Muscle of arm (tissue), 12 donors: ENCODE results near the gene GPNMB. TPM values are rescaled to one million over a fixed set of nuclear protein-coding genes. Genes with fewer than 3 reads are reported as not detected.
"Not testable (repeated sequence)": the region's sequence is repeated elsewhere in the genome, so short reads cannot be mapped to it uniquely, and the experiment has no call there.

Source experiments
- DNase-seq: peaks from one replicate; pipeline ENCODE4 v3.0.0-alpha.2; 2013
- polyA plus RNA-seq, 12 donors: library from polyadenylated mRNA; unstranded; fragments of 120-200 nt; gene quantifications; one replicate each; pipeline ENCODE4 v1.2.1, GENCODE V29; 2013; ENCODE audit not compliant: insufficient read length in 12 of 12

GPNMB gene
- polyA plus RNA-seq, 12 donors: 18.2 to 147 (median 46.7) TPM; not detected in 1

DNA sequence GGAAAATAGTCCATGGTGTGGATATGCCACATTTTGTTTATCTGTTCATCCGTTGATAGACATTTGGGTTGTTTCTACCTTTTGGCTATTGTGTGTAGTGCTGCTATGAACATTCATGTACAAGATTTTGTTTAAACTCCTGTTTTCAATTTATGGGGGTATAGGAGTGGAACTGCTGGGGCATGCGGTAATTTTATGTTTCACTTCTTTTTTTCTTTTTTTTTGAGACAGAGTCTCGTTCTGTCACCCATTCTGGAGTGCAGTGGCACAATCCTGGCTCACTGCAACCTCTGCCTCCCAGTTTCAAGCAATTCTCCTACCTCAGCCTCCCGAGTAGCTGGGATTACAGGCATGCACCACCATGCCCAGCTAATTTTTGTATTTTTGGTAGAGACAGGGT, 22.2 kb upstream of the GPNMB start:
- not testable (repeated sequence) for DNase-seq

DNA sequence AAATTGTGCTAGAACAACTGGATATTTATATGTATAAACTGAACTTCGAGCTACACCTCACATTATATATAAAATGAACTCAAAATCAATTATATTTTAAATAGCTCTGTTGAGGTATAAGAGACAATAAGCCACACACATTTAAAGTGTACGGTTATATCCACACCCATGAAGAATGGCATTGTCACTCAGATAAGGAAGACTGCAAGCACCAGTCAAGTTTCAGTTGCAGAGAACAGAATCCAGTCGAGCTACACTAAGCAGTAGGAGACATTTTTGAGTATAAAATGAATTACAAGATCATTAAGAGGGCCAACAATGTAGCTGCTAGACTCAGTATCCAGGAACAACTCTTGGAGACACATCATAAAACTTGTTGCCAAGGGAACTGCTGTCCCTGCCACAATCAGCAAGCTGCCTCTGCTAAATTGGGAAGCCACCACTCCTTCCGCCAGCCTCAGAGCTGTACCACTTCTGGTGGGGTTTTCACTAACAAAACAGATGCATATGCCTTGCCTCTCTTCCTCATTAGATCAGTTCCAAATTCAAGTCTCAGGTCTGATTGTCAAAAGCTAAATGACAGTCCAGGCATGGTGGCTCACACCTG, 19.6 kb upstream of the GPNMB start:
- no peak for DNase-seq

DNA sequence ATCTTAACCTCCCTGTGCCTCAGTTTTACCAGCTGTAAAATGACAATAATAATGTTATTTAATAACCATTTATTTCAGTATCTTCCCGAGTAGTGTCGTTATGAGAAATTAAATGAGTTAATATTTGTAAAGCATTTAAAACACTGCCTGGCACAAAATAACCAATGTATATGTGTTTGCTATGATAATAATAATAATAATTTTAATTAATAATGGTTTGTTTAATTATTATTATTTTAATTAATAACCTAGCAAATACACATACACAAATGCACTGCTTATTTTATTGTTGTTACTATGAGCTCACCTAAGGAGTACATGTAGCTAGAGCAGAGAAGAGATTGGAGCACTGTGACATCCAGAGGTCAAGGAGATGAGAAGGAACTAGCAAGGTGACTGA, 18.2 kb upstream of the GPNMB start:
- DNase-seq: no peak

DNA sequence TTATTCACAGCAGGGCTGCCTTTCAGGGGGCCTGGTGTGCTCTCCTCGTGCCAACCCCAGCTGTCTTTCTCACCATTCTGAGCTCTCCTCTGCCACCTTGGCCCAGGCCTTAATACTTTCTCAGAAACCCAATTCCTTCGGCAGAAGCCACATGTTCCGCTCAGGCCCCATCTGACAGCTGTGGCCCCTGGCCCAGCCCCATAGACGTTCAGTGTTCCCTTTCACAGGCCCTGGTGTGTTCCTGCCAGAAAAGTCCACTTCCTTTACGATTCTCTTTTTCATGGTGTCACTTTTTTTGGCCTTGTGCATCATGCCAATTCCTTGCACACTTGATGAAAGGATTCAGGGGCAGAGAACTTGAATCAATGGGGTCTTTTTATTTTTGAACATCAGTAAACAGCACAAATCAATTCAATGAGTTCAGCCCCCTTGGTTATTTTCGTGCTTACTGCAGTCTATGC, 15.9 kb upstream of the GPNMB start:
- no peak for DNase-seq

DNA sequence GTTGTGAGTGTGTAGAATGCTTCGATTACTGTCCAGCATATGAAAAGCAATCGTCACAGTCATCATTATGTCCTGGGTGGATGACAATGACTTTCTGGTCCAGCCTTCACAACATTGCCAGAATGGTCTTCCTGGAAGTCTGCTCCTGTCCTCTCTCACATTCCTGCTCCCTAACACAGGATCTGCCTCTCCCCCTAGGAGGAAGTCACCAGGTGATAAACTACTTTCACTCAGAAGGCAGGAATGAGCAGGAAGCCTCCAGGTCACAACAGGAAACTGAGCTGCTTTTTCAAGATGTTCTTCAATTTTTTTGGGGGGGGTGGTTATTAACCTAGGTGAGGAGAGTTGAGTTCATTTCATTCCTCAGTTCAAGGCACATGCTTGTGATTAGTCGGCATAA, 13.6 kb upstream of the GPNMB start:
- no peak for DNase-seq

DNA sequence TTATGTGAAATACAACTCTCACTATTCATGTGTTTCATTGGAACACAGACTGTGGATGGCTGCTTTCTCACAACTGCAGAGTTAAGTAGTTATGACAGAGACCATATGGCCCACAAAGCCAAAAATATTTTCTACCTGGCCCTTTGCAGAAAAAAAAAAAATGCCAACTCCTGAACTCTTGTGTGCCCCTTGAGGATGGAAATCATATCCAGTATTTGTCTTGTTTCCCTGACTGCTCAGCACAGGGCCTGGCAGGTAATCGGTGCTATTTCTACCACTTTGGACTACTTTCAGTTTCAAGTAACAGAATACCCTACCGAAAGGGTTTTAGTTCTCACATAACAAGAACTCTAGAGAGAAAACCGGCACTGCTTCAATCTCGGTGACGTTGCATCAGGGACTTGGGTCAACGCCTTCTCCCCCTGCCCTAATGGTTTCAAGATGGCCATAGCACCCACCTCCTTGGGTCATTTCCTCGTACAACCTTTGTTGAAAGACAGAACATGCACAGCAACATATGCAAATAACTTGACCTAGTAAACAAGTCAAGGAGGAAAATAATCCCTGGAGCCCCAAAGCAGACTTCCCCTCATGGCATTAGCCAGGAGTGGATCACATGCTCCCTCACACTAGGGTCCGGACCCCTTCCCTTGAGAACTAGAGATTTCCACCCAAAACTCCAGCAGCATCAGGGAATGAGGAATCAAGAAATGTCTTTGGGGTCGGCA, 11.8 kb upstream of the GPNMB start:
- DNase-seq: no peak

DNA sequence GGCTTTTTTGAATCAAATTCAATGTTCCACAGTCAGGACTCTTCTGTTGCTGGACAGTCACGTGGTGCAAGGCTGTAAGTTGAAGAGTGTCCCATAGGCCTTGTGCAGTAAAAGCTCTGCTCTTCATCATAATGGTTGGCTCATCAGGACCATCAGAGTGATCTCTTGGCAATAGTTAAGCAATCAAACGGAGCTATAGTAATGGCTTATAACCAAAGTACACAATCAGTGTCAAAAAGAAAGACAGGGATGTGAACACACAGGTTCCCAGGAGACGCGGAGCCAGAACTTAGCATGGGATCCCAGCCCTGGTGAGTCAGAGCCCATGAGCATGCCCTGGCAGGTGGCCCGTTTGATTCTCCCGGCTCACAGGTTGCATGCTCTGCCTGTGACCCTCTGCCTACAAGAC, 10.8 kb upstream of the GPNMB start:
- no peak for DNase-seq

DNA sequence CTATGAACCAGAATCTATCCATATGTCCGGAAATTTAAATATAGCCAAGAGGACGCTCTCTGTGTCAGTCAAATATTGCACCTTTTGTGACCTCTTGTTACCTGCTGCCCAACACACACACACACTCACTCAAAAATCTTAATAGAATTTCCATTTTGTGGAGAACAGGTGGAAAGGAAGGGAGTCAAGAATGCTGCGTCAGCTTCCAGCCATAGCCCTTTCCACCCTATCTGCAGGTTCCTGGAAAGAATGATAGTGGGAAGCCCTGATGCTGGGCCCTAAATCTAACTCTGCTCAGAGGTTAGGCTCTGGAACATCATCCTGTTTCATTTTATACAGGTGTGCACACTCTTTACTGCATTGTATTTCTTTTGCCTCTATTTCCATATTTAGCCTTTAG, 9.6 kb upstream of the GPNMB start:
- no peak for DNase-seq

DNA sequence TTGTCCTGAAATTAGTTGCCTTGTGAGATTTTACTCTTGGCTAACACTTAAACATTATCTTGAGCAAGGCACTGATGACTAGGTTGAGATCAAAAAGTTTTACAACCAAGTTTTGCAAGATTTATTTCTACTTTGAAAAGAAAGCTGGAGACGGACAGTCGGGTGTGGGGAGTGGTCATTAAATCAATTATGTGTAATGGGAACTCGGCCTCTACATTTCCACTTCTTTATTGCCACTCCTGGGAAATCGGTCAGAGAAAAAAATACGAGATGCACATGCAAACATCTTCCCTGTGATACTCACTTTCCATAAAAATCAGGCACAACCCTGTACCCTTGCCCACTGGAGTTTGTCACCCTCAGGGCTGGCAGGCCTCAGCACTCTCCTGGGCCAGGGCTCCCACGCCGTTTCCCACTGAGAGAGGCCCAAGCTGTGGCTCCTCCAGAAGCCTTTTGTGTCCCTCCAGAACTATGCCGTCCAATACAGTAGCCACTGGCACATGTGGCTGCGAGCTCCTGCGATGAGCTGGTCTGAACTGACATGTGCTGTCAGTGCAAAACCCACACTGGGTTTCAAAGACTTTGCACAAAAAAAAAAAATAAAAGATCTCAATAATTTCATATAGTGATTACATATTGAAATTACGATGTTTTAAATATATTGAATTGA, 7.5 kb upstream of the GPNMB start:
- DNase-seq: no peak

DNA sequence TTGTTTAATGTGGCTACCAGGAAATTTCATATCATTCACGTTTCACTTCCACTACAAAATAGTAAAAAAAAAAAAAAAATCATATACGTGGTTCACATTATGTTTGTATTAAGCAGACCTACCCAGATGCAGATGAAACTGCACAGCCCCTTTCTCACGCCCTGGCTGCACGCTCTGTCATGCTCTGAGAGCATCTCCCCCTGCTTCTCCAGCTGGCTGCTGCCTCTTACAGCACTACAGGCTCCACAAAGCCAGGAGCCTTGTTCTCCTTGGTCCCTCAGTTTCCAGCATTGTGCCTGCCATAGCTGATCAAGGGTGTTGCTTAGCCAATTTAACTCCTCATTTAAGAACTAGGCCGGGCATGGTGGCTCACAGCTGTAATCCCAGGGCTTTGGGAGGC, 6.9 kb upstream of the GPNMB start:
- DNase-seq: no peak

DNA sequence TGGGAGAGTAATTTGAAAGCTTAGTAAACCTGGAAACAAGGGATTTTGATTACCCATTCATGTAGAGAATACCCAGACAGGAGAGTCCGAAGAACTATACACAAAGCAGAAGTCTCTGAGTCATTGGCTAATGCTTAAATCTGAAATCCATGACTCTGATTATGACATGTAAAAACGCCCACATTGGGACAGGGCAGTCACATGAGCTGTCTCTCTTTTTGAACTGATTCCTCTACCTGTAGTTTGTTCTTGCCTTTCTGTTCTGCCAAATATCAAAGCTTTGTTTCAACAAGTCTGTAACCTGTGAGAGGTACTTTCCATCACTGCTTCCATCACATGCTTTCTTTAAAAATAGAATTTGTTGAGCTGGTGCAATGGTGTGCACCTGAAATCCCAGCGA, 4.3 kb upstream of the GPNMB start:
- DNase-seq: no peak

DNA sequence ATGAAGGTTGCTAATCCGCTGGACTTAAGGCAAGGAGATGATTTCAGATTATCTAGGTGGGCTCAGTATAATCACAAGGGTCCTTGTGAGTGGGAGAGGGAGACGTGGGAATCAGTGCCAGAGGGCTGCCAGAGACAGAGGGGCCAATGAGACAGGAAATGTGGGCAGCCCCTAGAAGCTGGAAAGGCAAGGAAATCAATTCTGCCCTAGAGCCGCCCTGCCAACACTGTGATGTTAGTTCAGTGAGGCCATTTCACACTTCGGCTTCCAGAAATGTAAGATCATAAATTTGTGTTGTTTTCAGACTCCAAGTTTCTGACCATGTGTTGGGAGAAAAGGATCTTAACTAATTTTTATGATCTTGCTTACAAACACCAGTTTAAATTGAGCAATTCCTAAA, 3.6 kb upstream of the GPNMB start:
- DNase-seq: no peak

DNA sequence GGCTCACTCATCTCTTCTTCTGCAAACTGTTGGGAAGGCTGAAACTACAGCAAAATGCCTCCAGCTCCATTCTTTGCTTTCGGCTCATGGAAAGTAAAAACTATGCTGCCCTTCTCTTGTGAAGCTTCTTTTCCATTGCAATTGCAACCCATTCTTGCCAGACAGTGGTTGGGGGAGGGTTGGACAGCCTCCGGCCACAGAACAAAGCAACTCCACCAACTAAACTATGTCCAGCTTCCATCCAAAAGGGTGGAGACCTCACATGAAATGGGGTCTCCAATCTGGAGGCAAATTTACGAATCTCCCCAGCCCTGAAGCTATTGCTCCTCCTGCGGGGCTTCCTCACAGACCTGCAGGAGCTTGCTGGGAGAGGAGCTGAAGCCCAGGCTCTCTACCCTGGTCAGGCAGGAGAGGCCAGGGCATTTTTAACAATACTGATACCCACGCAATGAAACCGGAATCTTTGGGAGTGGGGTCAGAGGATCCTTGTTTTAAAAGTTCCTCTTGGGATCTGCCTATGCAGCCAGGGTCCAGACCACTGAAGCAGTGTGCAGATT, 549 bp downstream of the GPNMB start:
- peak; percentile 50 for DNase-seq

DNA sequence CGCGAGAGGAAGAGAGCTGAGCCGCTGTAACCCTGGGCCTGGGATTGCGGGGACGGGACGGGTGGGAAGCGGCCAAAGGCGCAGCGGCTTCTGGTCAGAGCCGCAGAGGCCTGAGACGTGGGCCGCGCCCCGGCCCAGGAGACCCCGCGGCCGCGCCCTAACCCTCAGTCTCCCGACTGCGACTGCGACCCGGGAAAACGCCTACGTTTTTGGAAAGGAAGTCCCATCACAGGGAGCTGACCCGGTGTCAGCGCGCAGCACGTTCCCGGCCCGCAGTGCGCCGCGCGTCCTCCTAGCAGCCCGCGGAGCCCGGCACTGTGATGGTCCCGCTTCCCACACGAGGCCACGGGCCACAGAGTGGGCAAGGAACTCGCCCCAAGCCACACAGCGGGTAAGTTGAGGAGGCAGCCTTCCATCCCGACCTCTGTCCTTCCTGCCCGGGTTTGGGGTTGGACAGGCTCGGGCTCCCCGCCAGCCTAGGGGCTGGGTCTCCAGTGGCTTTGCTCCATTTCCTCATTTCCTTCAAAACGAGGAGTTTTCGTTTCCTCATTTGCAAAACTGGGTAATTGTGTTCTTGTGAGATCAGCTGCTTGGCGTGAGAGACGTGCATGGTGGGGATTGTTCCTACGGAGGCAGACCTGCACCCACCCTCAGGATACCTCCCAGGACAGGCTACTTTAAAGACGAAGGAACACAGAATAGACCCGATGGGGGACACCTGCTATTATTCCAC, 1.2 kb downstream of the GPNMB start:
- DNase-seq: peak; percentile 39

DNA sequence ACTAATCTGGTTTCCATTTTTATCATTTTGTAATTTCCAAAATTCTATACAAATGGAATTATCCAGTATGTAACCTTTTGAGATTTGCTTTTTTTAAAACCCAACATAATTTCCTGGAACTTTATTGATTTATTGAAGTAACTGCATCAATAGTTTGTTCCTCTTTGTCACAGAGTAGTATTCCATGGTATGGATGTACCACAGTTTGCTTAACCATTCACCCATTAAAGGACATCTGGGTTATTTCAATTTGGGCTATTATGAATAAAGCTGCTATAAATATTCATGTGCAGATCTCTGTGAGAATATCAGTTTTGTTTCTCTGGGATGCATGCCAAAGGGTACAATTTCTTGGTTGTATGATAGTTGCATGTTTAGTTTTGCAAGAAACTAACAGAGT, 2.9 kb downstream of the GPNMB start:
- DNase-seq: no peak

DNA sequence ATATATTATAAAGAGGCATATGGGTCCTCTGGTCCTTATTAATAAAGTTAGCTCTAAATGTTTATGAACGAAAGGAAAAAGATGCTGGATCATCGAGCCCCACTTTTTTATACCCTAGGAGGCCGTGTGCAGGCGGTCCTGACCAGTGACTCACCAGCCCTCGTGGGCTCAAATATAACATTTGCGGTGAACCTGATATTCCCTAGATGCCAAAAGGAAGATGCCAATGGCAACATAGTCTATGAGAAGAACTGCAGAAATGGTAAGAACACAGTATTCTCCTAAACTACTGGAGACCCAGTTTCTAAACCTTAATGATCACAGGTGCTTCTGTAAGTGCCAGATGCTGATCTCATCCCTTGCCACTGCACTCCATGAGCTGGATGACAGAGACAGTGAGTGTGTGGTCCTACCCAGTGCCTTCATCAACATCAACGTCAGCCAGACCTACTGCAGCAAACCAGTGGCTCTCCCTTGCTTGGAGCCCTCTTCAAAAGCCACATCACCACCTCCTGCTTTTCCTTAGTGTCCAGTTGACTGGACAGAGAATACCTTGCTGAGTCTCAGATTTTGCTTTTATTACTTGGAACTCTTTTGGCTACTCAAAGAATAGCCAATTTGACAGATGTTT, 7.6 kb downstream of the GPNMB start:
- no peak for DNase-seq

DNA sequence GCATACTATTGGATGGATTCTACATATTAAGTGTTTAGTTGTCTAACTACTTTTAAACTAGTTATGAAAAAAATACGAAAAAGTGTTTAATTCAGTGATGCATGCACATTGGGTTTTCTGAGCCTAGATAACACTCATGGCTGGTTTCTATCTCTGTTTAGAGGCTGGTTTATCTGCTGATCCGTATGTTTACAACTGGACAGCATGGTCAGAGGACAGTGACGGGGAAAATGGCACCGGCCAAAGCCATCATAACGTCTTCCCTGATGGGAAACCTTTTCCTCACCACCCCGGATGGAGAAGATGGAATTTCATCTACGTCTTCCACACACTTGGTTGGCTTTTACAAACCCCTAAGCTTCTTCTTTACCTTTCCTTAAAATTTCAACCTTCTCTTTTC, 10.2 kb downstream of the GPNMB start:
- no peak for DNase-seq

DNA sequence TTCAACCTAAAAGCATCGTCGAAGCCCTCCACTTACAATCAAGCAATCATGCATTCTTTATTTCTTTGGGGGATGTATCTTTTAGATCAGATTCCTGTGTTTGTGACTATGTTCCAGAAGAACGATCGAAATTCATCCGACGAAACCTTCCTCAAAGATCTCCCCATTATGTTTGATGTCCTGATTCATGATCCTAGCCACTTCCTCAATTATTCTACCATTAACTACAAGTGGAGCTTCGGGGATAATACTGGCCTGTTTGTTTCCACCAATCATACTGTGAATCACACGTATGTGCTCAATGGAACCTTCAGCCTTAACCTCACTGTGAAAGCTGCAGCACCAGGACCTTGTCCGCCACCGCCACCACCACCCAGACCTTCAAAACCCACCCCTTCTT, 13.8 kb downstream of the GPNMB start:
- DNase-seq: no peak

DNA sequence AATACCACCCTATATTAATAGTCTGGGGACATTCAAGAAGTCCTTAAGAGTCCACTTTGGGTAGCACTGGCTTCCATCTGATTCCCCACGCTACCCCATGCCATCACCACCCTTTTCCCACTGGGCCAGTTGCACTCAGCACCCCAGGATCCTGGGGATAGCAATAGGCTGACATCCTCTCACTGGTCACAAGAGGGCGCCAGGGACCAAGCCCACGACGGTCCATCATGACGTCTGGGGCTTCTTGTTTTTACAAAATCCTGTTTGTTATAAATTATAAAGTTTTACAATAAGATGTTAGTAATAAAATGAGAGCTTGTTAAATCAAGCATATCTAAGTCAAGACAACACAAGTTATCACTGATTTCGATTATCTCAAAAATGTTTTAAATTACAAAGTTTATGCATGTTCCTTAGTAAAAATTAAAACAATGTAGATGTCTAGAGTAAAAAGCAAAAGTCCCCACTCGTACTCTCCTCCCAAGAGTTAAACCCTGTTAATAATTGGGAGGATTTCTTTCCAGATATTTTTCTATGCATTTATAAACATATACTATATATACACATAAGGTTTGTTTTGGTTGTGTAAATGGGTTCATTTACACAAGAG, 15.4 kb downstream of the GPNMB start:
- peak; percentile 51 for DNase-seq

DNA sequence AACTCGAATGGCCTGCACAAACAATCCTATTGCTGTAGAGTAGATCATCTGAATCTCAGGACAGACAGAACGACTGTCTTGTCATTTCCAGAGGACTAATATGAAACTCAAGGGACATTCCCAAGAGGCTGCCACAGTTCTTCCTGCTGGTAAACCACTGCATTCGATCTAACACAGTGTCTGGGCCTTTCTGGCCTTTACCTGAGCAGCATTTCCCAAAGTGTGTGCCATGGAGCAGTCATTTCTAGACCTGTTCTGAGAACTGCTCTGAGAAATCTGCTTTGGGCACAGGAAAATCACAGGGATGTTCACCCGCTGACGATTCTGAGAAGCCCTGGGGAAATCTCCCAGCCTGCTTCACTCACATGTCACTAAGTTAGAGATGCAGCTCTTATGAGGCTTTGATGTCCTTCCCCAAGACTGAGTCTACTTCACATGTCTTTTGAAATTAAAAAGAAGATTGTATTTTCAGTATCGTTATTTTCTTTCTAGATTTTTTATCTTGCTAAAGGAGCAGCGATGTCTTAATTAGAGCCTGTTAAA, 18.4 kb downstream of the GPNMB start:
- no peak for DNase-seq

DNA sequence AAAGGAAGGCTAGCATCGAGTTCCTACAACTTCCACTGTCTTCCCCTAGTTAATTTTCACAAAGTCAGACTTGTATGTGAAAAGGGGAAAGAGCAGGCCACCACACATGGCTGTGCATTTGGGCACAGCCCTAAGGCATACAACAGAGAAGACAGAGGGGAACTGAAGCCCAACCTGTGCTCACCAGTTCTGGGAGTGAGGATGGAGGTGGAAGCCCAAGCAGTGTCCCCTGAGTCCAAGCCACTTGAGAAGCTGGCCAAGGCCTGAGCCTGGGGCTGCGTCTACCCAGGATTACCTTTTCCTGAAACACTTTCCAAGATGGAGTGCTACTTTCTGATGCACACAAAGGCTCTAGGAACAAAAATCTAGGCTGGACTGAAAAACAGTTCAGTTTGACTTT, 20.3 kb downstream of the GPNMB start:
- DNase-seq: no peak
